H1 (cell line): ENCODE measurements around the gene ACVRL1. TPM values are rescaled to one million over a fixed set of nuclear protein-coding genes. Genes with fewer than 3 reads are reported as not detected.

ENCODE experiments used
- JUND ChIP-seq: IDR thresholded peaks from 2 replicates; pipeline ENCODE4 v1.6.1; 2011; ENCODE audit warnings: mild to moderate bottlenecking, improper control_type of control experiment, low read length
- polyA plus RNA-seq, 7 experiments: library from polyadenylated mRNA; depleted of rRNA in 3 of 7; stranded (reverse) in 5 of 7; unstranded in 2 of 7; fragments of >200 nt in 5 of 7; fragments of 200-250 nt in 2 of 7; gene quantifications; 1 replicate in 5 of 7; 2 replicates in 1 of 7; 4 replicates in 1 of 7; pipeline versions ENCODE4 v1.2.1 to v1.2.3, GENCODE V29; 2011 to 2013; ENCODE audit warnings: missing spikeins in 2 of 7, mixed read lengths in 2 of 7
- total RNA-seq: library from RNA; stranded (reverse); fragmentation: NEBNext Ultra II Directional; extraction: Animal tissue kit (Norgen Biotek cat#: 25700); gene quantifications from 2 replicates; pipeline ENCODE4 v1.2.1, GENCODE V29; 2021

The ACVRL1 gene
- total and polyA plus RNA-seq, 2 of the 8 experiments (the other 6 are each of a cell fraction or from before 2014, with no cell fraction given): 0.09 to 0.35 TPM

DNA sequence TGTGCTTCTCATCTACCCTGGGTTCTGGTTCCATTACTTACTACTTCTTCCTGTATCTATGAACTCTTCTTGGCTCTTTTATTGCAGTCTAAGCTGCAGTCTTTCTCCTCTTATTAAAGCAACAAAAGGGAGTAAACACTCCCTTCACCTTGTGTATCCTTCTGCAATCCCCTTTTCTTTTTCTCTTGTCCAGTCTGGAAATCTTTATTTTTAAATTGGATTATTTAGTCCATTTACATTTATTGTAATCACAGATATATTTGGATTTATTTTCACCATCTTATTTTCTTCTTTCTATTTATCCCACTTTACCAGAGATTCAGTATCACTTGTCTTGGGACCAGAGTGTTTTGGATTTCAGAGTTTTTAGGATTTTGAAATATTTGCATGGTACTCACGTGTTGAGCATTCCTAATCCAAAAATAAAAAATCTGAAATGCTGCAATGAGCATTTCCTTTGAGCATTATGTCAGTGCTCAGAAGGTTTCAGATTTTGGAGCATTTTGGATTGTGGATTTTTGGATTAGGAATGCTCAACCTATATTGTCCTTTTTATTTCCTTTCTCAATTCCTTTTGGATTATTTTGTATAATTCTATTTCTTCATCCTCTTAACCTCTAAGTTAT lies 37.4 kb downstream of the ACVRL1 start (continued):
- TF ChIP-seq JUND: no peak
